Left lobe of liver (tissue), 2 donors: ENCODE measurements around the gene MGAT5B. TPM values are rescaled to one million over a fixed set of nuclear protein-coding genes. Genes with fewer than 3 reads are reported as not detected.
"Not testable (repeated sequence)": the region's sequence is repeated elsewhere in the genome, so short reads cannot be mapped to it uniquely, and the experiment has no call there.

Experiments used
- ATAC-seq: fragments of 200-7000 bp; cut with Tn5 transposase; one replicate; pipeline ENCODE4 v1.9.1; 2020; ENCODE audit warnings: mild to moderate bottlenecking, moderate library complexity
- DNase-seq: peaks from one replicate; pipeline ENCODE4 v3.0.0-alpha.2; 2020; ENCODE audit warnings: low spot score
- total RNA-seq: library from RNA; stranded (reverse); gene quantifications from one replicate; pipeline ENCODE4 v1.2.1, GENCODE V29; 2021
- donor health status: DM: no; HTN: no; CAD: no; lungs with moderate emphysema.
- donor health status: DM: no; HTN: yes; CAD: no.

MGAT5B gene
- total RNA-seq, 1 donor from 2014 or later: not detected

- DNase-seq (no peak), ATAC-seq (no peak)
These were observed 100.7 kb downstream of the MGAT5B start for GRCh38 chr17:76968707-76969597.

- no peak for DNase-seq
- ATAC-seq: no peak
These were observed 101.5 kb downstream of the MGAT5B start for GRCh38 chr17:76969598-76970172.

- not testable (repeated sequence) for DNase-seq
These were observed 102.0 kb downstream of the MGAT5B start for GRCh38 chr17:76970228-76970627.

GRCh38 chr17:76972046-76972641, 103.9 kb downstream of the MGAT5B start:
- DNase-seq (no peak), ATAC-seq (no peak)

More at GRCh38 chr17:76970228-76970627, 102.0 kb downstream of the MGAT5B start:
- not testable (repeated sequence) for ATAC-seq

- DNase-seq (no peak), ATAC-seq (no peak)
These were observed 104.8 kb downstream of the MGAT5B start for GRCh38 chr17:76973040-76973439.

GRCh38 chr17:76974721-76975120, 106.5 kb downstream of the MGAT5B start:
- no peak for DNase-seq
- no peak for ATAC-seq

- ATAC-seq, DNase-seq: not testable (repeated sequence)
These were observed 109.8 kb downstream of the MGAT5B start for GRCh38 chr17:76978050-76978449.

- DNase-seq (no peak), ATAC-seq (no peak)
These were observed 113.5 kb downstream of the MGAT5B start for GRCh38 chr17:76981545-76982295.

GRCh38 chr17:76982408-76983074, 114.3 kb downstream of the MGAT5B start:
- ATAC-seq: no peak
- no peak for DNase-seq

GRCh38 chr17:76983075-76983775, 115.0 kb downstream of the MGAT5B start:
- peak; percentile 40 for ATAC-seq
- no peak for DNase-seq

- ATAC-seq: no peak
- no peak for DNase-seq
These were observed 118.2 kb downstream of the MGAT5B start for GRCh38 chr17:76986365-76986764.

- no peak for ATAC-seq
- no peak for DNase-seq
These were observed 119.4 kb downstream of the MGAT5B start for GRCh38 chr17:76987486-76988093.

GRCh38 chr17:76988796-76989195, 120.6 kb downstream of the MGAT5B start:
- ATAC-seq (no peak), DNase-seq (no peak)

GRCh38 chr17:76989519-76989918, 121.3 kb downstream of the MGAT5B start:
- DNase-seq (no peak), ATAC-seq (no peak)

- DNase-seq (no peak), ATAC-seq (no peak)
These were observed 124.7 kb downstream of the MGAT5B start for GRCh38 chr17:76992891-76993290.

- no peak for ATAC-seq
These were observed 125.4 kb downstream of the MGAT5B start for GRCh38 chr17:76993651-76994050.

GRCh38 chr17:76994237-76994637, 126.0 kb downstream of the MGAT5B start:
- ATAC-seq (peak; percentile 42), DNase-seq (no peak)

More at GRCh38 chr17:76993651-76994050, 125.4 kb downstream of the MGAT5B start:
- DNase-seq: no peak

- no peak for DNase-seq
- ATAC-seq: no peak
These were observed 127.3 kb downstream of the MGAT5B start for GRCh38 chr17:76995387-76996105.
